CD14-positive monocyte (primary cell): ENCODE results near the gene ZNF22. TPM values are rescaled to one million over a fixed set of nuclear protein-coding genes. Genes with fewer than 3 reads are reported as not detected.

ENCODE experiments used
- DNase-seq, 3 donors: peaks; one replicate each; pipeline ENCODE4 v3.0.0-alpha.2; 2011 to 2022
- H2AFZ ChIP-seq: 2 replicates; pipeline ENCODE4 v1.6.0; 2012; ENCODE audit warnings: mild to moderate bottlenecking, low read depth, low read length, inconsistent platforms; ENCODE audit not compliant: insufficient read depth, poor library complexity, severe bottlenecking
- H3K27ac ChIP-seq, 2 donors: 1 replicate in 1 of 2; 2 replicates in 1 of 2; pipeline ENCODE4 v1.5.1; 2012 to 2013; ENCODE audit warnings: low read length in 2 of 2, control low read depth in 1 of 2, inconsistent platforms in 1 of 2, low read depth in 1 of 2, mild to moderate bottlenecking in 1 of 2
- H3K27me3 ChIP-seq, 2 donors: one replicate each; pipeline versions ENCODE4 v1.6.0 to v1.6.1; 2011 to 2013; ENCODE audit warnings: low read length in 2 of 2; ENCODE audit not compliant: control insufficient read depth in 2 of 2, insufficient read depth in 2 of 2
- H3K36me3 ChIP-seq, 2 donors: replicated peaks in 1 of 2; 1 replicate in 1 of 2; 2 replicates in 1 of 2; pipeline versions ENCODE4 v1.5.1 to v1.6.1; 2012 to 2013; ENCODE audit warnings: low read length in 2 of 2, control low read depth in 1 of 2, inconsistent platforms in 1 of 2, mild to moderate bottlenecking in 1 of 2; ENCODE audit not compliant: insufficient read depth in 2 of 2, control insufficient read depth in 1 of 2
- H3K4me1 ChIP-seq, 2 donors: 1 replicate in 1 of 2; 2 replicates in 1 of 2; pipeline versions ENCODE4 v1.5.1 to v1.6.1; 2012 to 2013; ENCODE audit warnings: low read length in 2 of 2, control low read depth in 1 of 2, inconsistent platforms in 1 of 2, mild to moderate bottlenecking in 1 of 2, moderate library complexity in 1 of 2; ENCODE audit not compliant: insufficient read depth in 2 of 2, control insufficient read depth in 1 of 2
- H3K4me2 ChIP-seq: replicated peaks from 2 replicates; pipeline ENCODE3; 2012; ENCODE audit warnings: low read length, moderate library complexity, mild to moderate bottlenecking; ENCODE audit not compliant: poor library complexity, severe bottlenecking; ENCODE audit errors: extremely low read depth
- H3K4me3 ChIP-seq, 3 experiments: fragments of 200-600 bp in 1 of 3; sonication (generic) in 1 of 3; replicated peaks in 1 of 3; 1 replicate in 2 of 3; 2 replicates in 1 of 3; pipeline ENCODE4 v1.5.1; 2011 to 2013; ENCODE audit warnings: low read length in 3 of 3, mild to moderate bottlenecking in 3 of 3, control low read depth in 2 of 3, low read depth in 2 of 3, inconsistent platforms in 1 of 3, moderate library complexity in 1 of 3
- H3K79me2 ChIP-seq: 2 replicates; pipeline ENCODE4 v1.6.0; 2012; ENCODE audit warnings: mild to moderate bottlenecking, control low read depth, inconsistent platforms, low read length, moderate library complexity; ENCODE audit not compliant: insufficient read depth
- H3K9ac ChIP-seq: 2 replicates; pipeline ENCODE4 v1.6.0; 2017; ENCODE audit warnings: low read length, mild to moderate bottlenecking; ENCODE audit not compliant: insufficient read depth, poor library complexity, severe bottlenecking
- H3K9me3 ChIP-seq, 2 donors: replicated peaks in 1 of 2; 1 replicate in 1 of 2; 2 replicates in 1 of 2; pipeline versions ENCODE4 v1.5.1 to v1.6.1; 2012 to 2013; ENCODE audit warnings: low read length in 2 of 2, control low read depth in 1 of 2; ENCODE audit not compliant: control insufficient read depth in 1 of 2, insufficient read depth in 1 of 2
- H4K20me1 ChIP-seq: 2 replicates; pipeline ENCODE4 v1.6.0; 2012; ENCODE audit warnings: mild to moderate bottlenecking, low read length, control low read depth, moderate library complexity; ENCODE audit not compliant: insufficient read depth
- H3K27ac Mint-ChIP-seq, 7 donors: one replicate each; pipeline ENCODE4 v1.8.0; 2020; ENCODE audit warnings: mild to moderate bottlenecking in 7 of 7, mixed read lengths in 7 of 7, moderate library complexity in 6 of 7, inconsistent platforms in 2 of 7
- H3K27me3 Mint-ChIP-seq, 3 donors: one replicate each; pipeline ENCODE4 v1.8.0; 2021 to 2022; ENCODE audit warnings: low read depth in 3 of 3, mild to moderate bottlenecking in 3 of 3, mixed read lengths in 3 of 3, moderate library complexity in 3 of 3, inconsistent platforms in 1 of 3
- H3K36me3 Mint-ChIP-seq, 2 donors: one replicate each; pipeline ENCODE4 v1.8.0; 2020; ENCODE audit warnings: mixed read lengths in 2 of 2, inconsistent platforms in 1 of 2, mild to moderate bottlenecking in 1 of 2
- H3K4me1 Mint-ChIP-seq: one replicate; pipeline ENCODE4 v1.8.0; 2020; ENCODE audit warnings: mild to moderate bottlenecking, mixed read lengths
- H3K4me3 Mint-ChIP-seq, 2 donors: one replicate each; pipeline ENCODE4 v1.8.0; 2020; ENCODE audit warnings: mild to moderate bottlenecking in 2 of 2, mixed read lengths in 2 of 2, moderate library complexity in 1 of 2
- H3K9me3 Mint-ChIP-seq, 7 donors: one replicate each; pipeline ENCODE4 v1.8.0; 2020 to 2022; ENCODE audit warnings: mixed read lengths in 7 of 7, mild to moderate bottlenecking in 6 of 7, moderate library complexity in 6 of 7, inconsistent platforms in 2 of 7
- WGBS: methylation state at CpG from one replicate; pipeline ENCODE4 v1.1.5; 2013; ENCODE audit warnings: missing lambda C conversion rate; ENCODE audit not compliant: insufficient coverage; 5-methylcytosine and 5-hydroxymethylcytosine counted together
- intact Hi-C, 2 donors: fragments of 100-400 bp; cut with micrococcal nuclease; formaldehyde crosslinking; loops; one replicate each; pipeline versions ENCODE4 v1.15.0 to v1.15.1; 2023
- polyA plus RNA-seq, 3 donors: library from polyadenylated mRNA; depleted of rRNA in 1 of 3; unstranded in 2 of 3; stranded (reverse) in 1 of 3; fragments of 300-500 nt in 2 of 3; fragments of >200 nt in 1 of 3; fragmentation: Illumina TruSeq in 2 of 3; gene quantifications; 1 replicate in 2 of 3; 2 replicates in 1 of 3; pipeline ENCODE4 v1.2.3, GENCODE V29; 2012 to 2021
- TF ChIP-seq, protein P1 (sequence below): fragments of 200-600 bp; IDR thresholded peaks from one replicate; pipeline ENCODE4 v1.8.0; 2022; ENCODE audit warnings: antibody characterized with exemption, mild to moderate bottlenecking

ZNF22 gene
- polyA plus RNA-seq, 3 donors: 4.1 to 14.6 (median 10.4) TPM

GRCh38 chr10:44952779-44953231 is 47.9 kb upstream of the ZNF22 start:
- Mint-ChIP-seq H3K4me1 (peaks cover 65% of the 10 kb centered on the region), H3K9me3 (peaks cover 0 to 4% (median 0%) of the 10 kb centered on the region in 7 donors), H3K27ac (peak overlapping the region in 2 of 7 donors; percentile 18 to 57), H3K4me3 (no peak overlapping the region), H3K36me3 (peaks cover 50 to 61% of the 10 kb centered on the region in 2 donors), H3K27me3 (peaks cover 0 to 4% (median 1%) of the 10 kb centered on the region in 3 donors)
- H3K9me3 ChIP-seq: no peaks in the 10 kb centered on the region
- no peaks in the 10 kb centered on the region for H3K27me3 ChIP-seq
- peaks cover 66% of the 10 kb centered on the region for H4K20me1 ChIP-seq
- peaks cover 48 to 58% of the 10 kb centered on the region in 2 donors for H3K4me1 ChIP-seq
- H3K4me2 ChIP-seq: no peak overlapping the region
- 100% methylated on average over 1 of the region's 2 CpGs for WGBS
- H2AFZ ChIP-seq: no peak overlapping the region
- no peak overlapping the region for H3K9ac ChIP-seq
- TF ChIP-seq, protein P1, sequence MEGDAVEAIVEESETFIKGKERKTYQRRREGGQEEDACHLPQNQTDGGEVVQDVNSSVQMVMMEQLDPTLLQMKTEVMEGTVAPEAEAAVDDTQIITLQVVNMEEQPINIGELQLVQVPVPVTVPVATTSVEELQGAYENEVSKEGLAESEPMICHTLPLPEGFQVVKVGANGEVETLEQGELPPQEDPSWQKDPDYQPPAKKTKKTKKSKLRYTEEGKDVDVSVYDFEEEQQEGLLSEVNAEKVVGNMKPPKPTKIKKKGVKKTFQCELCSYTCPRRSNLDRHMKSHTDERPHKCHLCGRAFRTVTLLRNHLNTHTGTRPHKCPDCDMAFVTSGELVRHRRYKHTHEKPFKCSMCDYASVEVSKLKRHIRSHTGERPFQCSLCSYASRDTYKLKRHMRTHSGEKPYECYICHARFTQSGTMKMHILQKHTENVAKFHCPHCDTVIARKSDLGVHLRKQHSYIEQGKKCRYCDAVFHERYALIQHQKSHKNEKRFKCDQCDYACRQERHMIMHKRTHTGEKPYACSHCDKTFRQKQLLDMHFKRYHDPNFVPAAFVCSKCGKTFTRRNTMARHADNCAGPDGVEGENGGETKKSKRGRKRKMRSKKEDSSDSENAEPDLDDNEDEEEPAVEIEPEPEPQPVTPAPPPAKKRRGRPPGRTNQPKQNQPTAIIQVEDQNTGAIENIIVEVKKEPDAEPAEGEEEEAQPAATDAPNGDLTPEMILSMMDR: no peak
- H3K4me3 ChIP-seq: no peak overlapping the region
- DNase-seq: no peak
- intact Hi-C loops: no loop called here
- H3K27ac ChIP-seq: no peak overlapping the region
- peaks cover 82% of the 10 kb centered on the region for H3K79me2 ChIP-seq
- peaks cover 13 to 58% of the 10 kb centered on the region in 2 donors for H3K36me3 ChIP-seq

DNA sequence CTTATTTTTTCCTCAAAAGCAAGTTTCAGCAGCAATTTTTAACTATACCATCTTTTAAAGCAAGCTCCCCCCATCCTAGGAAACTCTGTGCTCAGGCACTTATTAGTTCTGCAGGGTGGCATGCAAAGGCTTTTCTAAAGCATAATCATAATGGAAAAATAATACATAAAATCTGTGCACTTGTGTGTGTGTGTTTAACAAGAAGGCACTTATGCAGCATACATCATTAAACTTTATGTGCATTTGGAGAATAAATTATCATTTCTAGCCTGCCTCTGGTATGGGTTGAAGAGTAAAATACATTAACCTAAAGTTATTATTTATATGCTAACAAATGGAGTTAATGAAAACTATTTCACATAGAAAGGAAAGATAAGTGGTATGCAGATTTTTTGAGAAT is 46.7 kb upstream of the ZNF22 start:
- no peak overlapping the region for H3K4me2 ChIP-seq
- H2AFZ ChIP-seq: no peak overlapping the region
- TF ChIP-seq, protein P1: no peak
- intact Hi-C loops: no loop called here
- peaks cover 48 to 58% of the 10 kb centered on the region in 2 donors for H3K4me1 ChIP-seq
- no peak overlapping the region for H3K9ac ChIP-seq
- no peak overlapping the region for H3K27ac ChIP-seq
- peaks cover 50 to 61% of the 10 kb centered on the region in 2 donors for H3K36me3 Mint-ChIP-seq
- H3K27ac Mint-ChIP-seq: no peak overlapping the region
- peaks cover 13 to 58% of the 10 kb centered on the region in 2 donors for H3K36me3 ChIP-seq
- H3K27me3 ChIP-seq: no peaks in the 10 kb centered on the region
- H3K27me3 Mint-ChIP-seq: peaks cover 0 to 4% (median 1%) of the 10 kb centered on the region in 3 donors
- peaks cover 94% of the 10 kb centered on the region for H3K79me2 ChIP-seq
- peaks cover 66% of the 10 kb centered on the region for H4K20me1 ChIP-seq
- DNase-seq: no peak
- H3K4me3 Mint-ChIP-seq: no peak overlapping the region
- no peak overlapping the region for H3K4me3 ChIP-seq
- peaks cover 63% of the 10 kb centered on the region for H3K4me1 Mint-ChIP-seq
- H3K9me3 ChIP-seq: no peaks in the 10 kb centered on the region
- peaks cover 0 to 4% (median 3%) of the 10 kb centered on the region in 7 donors for H3K9me3 Mint-ChIP-seq
